H54 (cell line): ENCODE data around the gene UBC.

ENCODE experiments used
- DNase-seq: peaks from one replicate; pipeline ENCODE4 v3.0.0; 2011; ENCODE audit warnings: low spot score, mixed read lengths; ENCODE audit not compliant: insufficient read length
- FAIRE-seq: peaks from 3 replicates; lab custom pipeline; 2011; peaks lifted over from hg19 to GRCh38; lab: Jason Lieb, UNC
- POLR2A ChIP-seq: IDR thresholded peaks from 2 replicates; pipeline ENCODE4 v1.6.1; 2011; ENCODE audit warnings: low read depth, mild to moderate bottlenecking, low read length

The UBC gene

DNA sequence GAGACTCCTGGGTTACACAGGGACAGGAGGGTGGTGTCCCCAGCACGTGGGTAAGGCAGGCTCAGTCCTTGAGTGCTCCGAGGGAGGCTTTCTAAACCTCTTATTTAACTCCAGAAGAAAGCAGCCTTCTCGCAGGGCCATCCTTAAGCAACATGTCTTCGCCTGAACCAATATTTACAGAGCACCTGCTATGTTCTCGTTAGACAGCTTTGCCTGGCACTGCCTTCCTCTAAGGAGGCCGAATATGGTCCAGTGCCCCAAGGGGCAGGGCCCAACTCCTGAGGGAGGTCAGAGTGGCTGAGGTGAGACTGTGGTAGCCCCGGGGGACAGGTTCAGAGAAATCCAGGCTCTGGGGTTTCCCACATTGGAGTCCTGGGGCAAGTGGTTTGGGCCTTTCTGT is 48.7 kb downstream of the UBC start:
- FAIRE-seq (no peak), DNase-seq (no peak)
- TF ChIP-seq POLR2A = no peak

GRCh38 chr12:124864326-124864752 is 50.1 kb downstream of the UBC start:
- no peak for TF ChIP-seq POLR2A
- DNase-seq = no peak
- no peak for FAIRE-seq

DNA sequence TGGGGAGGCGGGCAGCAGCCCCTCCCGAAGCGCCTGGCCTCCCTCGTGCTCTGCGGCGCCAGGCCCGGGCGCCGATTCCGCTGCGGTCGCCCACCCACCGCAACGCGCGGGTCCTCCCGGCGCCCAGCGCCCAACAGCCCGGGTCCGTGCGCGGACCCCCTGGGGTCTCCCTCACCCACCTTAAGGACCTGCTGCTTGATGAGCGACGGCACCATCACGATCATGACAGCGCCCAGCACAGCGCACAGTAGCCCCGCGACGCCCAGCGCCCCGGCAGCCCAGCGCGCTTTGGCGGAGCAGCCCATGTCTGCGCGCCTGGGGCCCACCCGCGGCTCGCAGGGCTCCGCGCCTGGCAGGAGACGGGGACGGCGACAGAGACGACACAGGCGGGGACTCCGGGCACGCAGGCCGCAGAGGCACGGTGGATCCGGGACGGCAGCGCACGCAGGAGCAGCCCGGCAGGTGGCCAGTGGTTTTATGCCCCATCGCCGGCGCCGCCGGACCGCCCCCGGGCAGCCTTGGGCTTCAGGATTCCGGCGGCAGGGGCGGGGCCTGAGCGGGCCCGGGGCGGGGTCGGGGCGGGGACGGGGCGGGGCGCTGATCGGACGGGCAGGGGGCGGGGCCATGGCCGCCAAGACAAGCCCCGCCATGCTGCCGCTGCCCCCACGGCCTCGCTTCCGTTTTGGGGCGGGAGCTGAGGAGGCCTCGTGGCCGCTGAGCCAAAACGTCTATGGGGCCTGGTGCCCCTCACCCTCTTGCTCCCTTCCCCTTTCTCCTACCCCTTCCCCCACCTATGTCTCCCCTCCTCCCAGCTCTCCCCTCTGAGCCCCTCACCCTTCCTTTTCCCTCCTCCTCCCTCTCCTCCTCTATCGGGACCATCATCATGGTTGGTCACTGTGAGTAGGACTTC is 50.8 kb downstream of the UBC start, which contains the start of gene SCARB1:
Gene SCARB1 (minus strand): TSS at position 449 of the 910 bp plus-strand sequence. CDS start 144 bp downstream, at position 305.
- DNase-seq (peak; percentile 87), FAIRE-seq (no peak)
- no peak; the same call in none of the 2 replicates for TF ChIP-seq POLR2A

GRCh38 chr12:124862768-124863415 is 51.6 kb downstream of the UBC start:
- TF ChIP-seq POLR2A = no peak
- no peak for DNase-seq
- FAIRE-seq = no peak

- TF ChIP-seq POLR2A = no peak
These were observed 52.4 kb downstream of the UBC start for GRCh38 chr12:124861898-124862676.

More at GRCh38 chr12:124861898-124862676, 52.4 kb downstream of the UBC start:
- FAIRE-seq (no peak), DNase-seq (no peak)
